ENCODE data around the gene EEFSEC. TPM values are rescaled to one million over a fixed set of nuclear protein-coding genes. Genes with fewer than 3 reads are reported as not detected.

Gene EEFSEC
- total and polyA plus RNA-seq, 12 donors, result 5.5 to 15.6 (median 10.4) TPM

DNA sequence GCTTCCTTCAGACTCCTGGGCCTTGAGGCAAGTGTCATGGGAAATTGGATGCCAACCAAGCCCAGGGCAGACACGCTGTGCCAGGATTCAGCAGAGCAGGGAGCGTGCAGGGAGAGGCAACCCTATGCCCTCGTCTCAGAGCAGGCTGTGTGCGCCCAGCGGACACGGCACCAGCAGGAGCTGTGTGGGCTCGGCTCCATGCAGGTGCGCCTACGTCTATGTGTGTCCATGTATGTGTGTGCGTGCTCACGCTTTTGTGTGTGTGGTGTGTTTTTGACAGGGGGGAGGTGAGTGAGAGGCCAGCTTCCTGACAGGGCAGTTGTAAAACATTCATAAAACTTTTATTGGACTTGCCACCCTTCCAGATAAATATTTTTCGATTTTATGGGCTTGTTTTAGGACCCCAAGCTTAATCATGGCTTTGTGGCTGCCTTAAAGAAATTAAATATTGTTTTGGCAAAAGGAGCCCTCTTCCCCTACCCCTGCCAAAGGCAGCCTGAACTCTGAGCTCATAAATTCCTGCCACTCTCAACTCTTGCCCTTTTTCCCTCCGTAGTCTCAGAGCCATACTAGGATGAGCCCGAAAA, 229.0 kb downstream of the EEFSEC start:
- Histone ChIP-seq H3K27ac (no peak overlapping the region), H3K27me3 (no peaks in the 10 kb centered on the region), H3K4me1 (replicated peaks in 1 of 2) (peaks cover 16 to 23% of the 10 kb centered on the region in 2 donors), H3K36me3 (replicated peaks in 1 of 2) (no peaks in the 10 kb centered on the region), H3K9me3 (replicated peaks in 1 of 3) (no peaks in the 10 kb centered on the region), H3K4me3 (no peak overlapping the region)
- intact Hi-C loops (cut with DNase I), result no loop called here
- 53 to 62% (median 58%) methylated on average over 12 to 14 of the region's 14 CpGs for WGBS, 4 donors
- peak; percentile 61 to 85 (median 78) for DNase-seq
- TF ChIP-seq, protein P1, sequence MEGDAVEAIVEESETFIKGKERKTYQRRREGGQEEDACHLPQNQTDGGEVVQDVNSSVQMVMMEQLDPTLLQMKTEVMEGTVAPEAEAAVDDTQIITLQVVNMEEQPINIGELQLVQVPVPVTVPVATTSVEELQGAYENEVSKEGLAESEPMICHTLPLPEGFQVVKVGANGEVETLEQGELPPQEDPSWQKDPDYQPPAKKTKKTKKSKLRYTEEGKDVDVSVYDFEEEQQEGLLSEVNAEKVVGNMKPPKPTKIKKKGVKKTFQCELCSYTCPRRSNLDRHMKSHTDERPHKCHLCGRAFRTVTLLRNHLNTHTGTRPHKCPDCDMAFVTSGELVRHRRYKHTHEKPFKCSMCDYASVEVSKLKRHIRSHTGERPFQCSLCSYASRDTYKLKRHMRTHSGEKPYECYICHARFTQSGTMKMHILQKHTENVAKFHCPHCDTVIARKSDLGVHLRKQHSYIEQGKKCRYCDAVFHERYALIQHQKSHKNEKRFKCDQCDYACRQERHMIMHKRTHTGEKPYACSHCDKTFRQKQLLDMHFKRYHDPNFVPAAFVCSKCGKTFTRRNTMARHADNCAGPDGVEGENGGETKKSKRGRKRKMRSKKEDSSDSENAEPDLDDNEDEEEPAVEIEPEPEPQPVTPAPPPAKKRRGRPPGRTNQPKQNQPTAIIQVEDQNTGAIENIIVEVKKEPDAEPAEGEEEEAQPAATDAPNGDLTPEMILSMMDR (IDR thresholded peaks at IDR 0.05), result no peak

DNA sequence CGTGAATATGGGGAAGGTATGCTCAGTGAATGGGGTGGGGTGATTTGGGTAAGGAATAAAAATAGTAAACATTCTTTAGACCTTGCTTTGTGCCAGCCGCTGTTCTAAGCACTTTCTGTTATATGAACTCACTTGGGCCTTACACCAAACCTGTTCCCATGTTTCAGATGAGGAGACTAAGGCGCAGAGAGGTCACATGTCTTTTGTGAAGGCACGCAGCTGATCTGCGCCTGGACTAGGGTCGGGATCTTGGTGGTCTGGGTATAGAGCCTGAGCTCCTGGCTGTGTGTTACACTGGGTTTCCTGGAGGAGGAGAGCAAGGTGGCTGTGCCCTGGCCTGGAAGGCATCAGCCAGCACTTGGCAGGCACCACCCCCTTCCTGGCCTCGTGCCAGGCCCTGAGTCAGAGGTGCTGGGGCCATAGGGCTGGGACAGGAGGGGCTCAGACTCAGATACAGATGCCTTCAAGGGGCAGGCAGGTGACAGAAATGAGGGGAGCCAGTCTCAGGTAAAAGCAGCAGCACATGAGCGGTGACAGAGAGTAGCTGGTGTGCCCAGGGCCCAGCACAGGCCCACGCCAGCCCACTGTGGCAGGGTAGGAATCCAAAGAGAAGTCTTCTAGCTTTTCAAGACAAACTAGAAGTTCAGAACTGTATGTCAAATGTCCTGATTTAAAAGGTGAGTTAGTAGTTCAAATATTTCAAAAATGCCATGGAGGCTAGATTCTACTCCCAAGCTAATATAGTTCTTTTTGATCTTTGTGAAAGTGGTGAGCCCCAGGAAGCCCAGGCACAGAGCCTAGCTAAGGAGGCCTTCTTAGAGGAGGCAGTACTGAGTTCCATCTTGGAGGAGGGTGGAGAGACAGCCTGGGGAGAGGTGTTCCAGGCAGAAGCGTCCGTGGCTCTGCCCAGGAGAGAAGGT, 230.3 kb downstream of the EEFSEC start:
- Histone ChIP-seq H3K36me3 (replicated peaks in 1 of 2) (no peaks in the 10 kb centered on the region), H3K4me3 (no peak overlapping the region), H3K9me3 (replicated peaks in 1 of 3) (no peaks in the 10 kb centered on the region), H3K27ac (no peak overlapping the region), H3K4me1 (replicated peaks in 1 of 2) (peaks cover 16 to 23% of the 10 kb centered on the region in 2 donors), H3K27me3 (no peaks in the 10 kb centered on the region)
- intact Hi-C loops (cut with DNase I), result no loop called here
- WGBS, 4 donors, result 78 to 79% (median 79%) methylated on average over 11 of the region's 11 CpGs
- no peak for TF ChIP-seq POLR2A (IDR thresholded peaks at IDR 0.05)
- TF ChIP-seq, protein P1 (IDR thresholded peaks at IDR 0.05), result no peak
- DNase-seq, result peak; percentile 66 to 88 (median 85)

DNA sequence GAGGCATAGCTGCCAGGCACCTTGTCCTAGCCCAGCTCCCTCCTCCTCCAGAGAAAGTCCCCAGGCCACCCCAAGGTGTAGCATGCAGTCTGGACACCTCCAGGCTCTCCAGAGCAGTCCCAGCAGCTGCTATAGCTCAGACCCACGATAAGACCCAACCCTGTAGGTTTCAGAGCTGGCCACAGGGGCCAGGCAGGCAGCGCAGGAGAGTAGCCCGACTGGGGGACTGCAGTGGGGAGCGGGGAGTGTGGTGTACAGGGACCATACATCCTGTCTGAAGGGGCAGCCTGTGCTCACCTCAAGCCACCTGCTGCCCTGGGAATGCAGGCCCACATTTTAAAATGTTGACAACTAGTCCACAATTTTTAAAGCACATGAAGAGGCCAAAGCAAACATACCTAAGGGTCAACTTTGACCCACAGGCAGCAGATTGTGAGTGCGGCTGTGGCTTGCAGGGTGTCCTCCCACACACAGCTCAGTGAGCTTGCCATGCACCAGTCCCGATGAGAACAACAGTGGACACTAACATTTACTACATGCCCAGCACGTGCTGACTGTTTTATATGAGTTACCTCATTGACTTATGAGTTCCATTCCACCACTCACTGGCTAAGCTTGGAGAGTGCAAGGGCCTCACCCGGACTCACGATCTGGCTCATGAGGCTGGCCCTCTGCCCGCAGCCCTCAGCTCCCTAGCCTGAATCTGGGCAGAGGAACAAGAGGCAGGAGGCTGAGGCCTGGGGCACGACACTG, 232.0 kb downstream of the EEFSEC start:
- intact Hi-C loops (cut with DNase I), result no loop called here
- WGBS, 4 donors, result 62 to 81% (median 76%) methylated on average over 6 to 11 of the region's 11 CpGs
- peaks cover 16 to 23% of the 10 kb centered on the region in 2 donors for H3K4me1 ChIP-seq (replicated peaks in 1 of 2)
- peak in 5 of 7 donors; percentile 30 to 66 (median 41) for DNase-seq
- no peaks in the 10 kb centered on the region for H3K27me3 ChIP-seq
- TF ChIP-seq, protein P1 (IDR thresholded peaks at IDR 0.05), result no peak
- no peak for TF ChIP-seq POLR2A (IDR thresholded peaks at IDR 0.05)
- H3K27ac ChIP-seq, result no peak overlapping the region
- H3K36me3 ChIP-seq (replicated peaks in 1 of 2), result no peaks in the 10 kb centered on the region
- no peaks in the 10 kb centered on the region for H3K9me3 ChIP-seq (replicated peaks in 1 of 3)
- no peak overlapping the region for H3K4me3 ChIP-seq

DNA sequence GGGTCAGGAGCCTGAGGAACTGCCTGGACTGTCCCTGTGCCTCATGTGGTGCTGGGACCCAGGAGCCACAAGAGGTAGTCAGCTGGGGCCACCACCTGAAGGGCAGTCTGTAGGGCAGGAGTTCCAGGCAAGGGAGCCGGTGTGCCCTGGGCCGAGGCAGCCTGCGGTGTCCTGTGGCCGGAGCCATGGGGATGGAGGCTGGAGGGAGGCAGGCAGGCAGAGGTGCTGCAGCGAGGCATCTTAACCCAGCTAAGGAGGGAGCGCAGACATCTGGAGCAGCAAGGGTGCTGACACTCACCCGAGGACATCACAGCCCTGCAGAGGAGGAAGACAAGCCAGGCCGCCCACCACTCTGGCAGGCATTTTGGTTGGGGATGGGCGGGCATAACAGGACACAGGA, 235.7 kb downstream of the EEFSEC start:
- 96 to 100% (median 97%) methylated on average over 2 to 9 of the region's 9 CpGs for WGBS, 4 donors
- TF ChIP-seq, protein P1 (IDR thresholded peaks at IDR 0.05), result no peak
- no peak for TF ChIP-seq POLR2A (IDR thresholded peaks at IDR 0.05)

More for the DNA sequence above, 235.7 kb downstream of the EEFSEC start:
- DNase-seq, result no peak
- Histone ChIP-seq H3K27ac (no peak overlapping the region), H3K9me3 (replicated peaks in 1 of 3) (no peaks in the 10 kb centered on the region), H3K4me3 (no peak overlapping the region), H3K4me1 (replicated peaks in 1 of 2) (no peaks in the 10 kb centered on the region), H3K27me3 (no peaks in the 10 kb centered on the region), H3K36me3 (replicated peaks in 1 of 2) (no peaks in the 10 kb centered on the region)
- intact Hi-C loops (cut with DNase I), result no loop called here

Measured in adrenal gland (tissue), 12 donors.